GM23248 (cell line): ENCODE measurements around the gene KRT2. TPM values are rescaled to one million over a fixed set of nuclear protein-coding genes. Genes with fewer than 3 reads are reported as not detected.

Source experiments
- DNase-seq: peaks from one replicate; pipeline ENCODE4 v3.0.0-alpha.2; 2015
- H2AFZ ChIP-seq: fragments of 200-600 bp; sonication (generic); 2 replicates; pipeline ENCODE4 v1.6.1; 2016; ENCODE audit warnings: antibody characterized with exemption
- H3F3A ChIP-seq: fragments of 200-600 bp; sonication (generic); 2 replicates; pipeline ENCODE4 v1.6.1; 2016; ENCODE audit warnings: mild to moderate bottlenecking, antibody characterized with exemption, mixed run types; ENCODE audit not compliant: insufficient read depth
- H3K27ac ChIP-seq: fragments of 200-600 bp; sonication (generic); 2 replicates; pipeline ENCODE4 v1.5.1; 2016; ENCODE audit warnings: mild to moderate bottlenecking
- H3K27me3 ChIP-seq: fragments of 200-600 bp; sonication (generic); replicated peaks from 2 replicates; pipeline ENCODE4 v1.6.1; 2016; ENCODE audit warnings: mild to moderate bottlenecking; ENCODE audit not compliant: insufficient read depth
- H3K36me3 ChIP-seq: fragments of 200-600 bp; sonication (generic); 2 replicates; pipeline ENCODE4 v1.6.1; 2016; ENCODE audit warnings: low read depth, mild to moderate bottlenecking
- H3K4me1 ChIP-seq: fragments of 200-600 bp; sonication (generic); 2 replicates; pipeline ENCODE4 v1.6.1; 2016; ENCODE audit warnings: mild to moderate bottlenecking; ENCODE audit not compliant: insufficient read depth
- H3K4me2 ChIP-seq: fragments of 200-600 bp; sonication (generic); one replicate; pipeline ENCODE4 v1.6.1; 2016; ENCODE audit warnings: mild to moderate bottlenecking; ENCODE audit not compliant: unreplicated experiment
- H3K4me3 ChIP-seq: fragments of 200-600 bp; sonication (generic); 2 replicates; pipeline ENCODE4 v1.5.1; 2016; ENCODE audit warnings: mild to moderate bottlenecking
- H3K79me2 ChIP-seq: fragments of 200-600 bp; sonication (generic); 2 replicates; pipeline ENCODE4 v1.6.1; 2016; ENCODE audit warnings: mild to moderate bottlenecking; ENCODE audit not compliant: insufficient read depth
- H3K9ac ChIP-seq: fragments of 200-600 bp; sonication (generic); 2 replicates; pipeline ENCODE4 v1.6.1; 2016; ENCODE audit warnings: mild to moderate bottlenecking
- H3K9me2 ChIP-seq: fragments of 200-600 bp; sonication (generic); 2 replicates; pipeline ENCODE4 v1.6.1; 2016; ENCODE audit warnings: mixed run types, mild to moderate bottlenecking, moderate library complexity; ENCODE audit not compliant: insufficient read depth
- H3K9me3 ChIP-seq: fragments of 200-600 bp; sonication (generic); one replicate; pipeline ENCODE4 v1.6.1; 2017; ENCODE audit warnings: low read depth
- H4K20me1 ChIP-seq: fragments of 200-600 bp; sonication (generic); 2 replicates; pipeline ENCODE4 v1.6.0; 2016; ENCODE audit not compliant: insufficient read depth
- EZH2 ChIP-seq: fragments of 200-600 bp; sonication (generic); IDR thresholded peaks from 2 replicates; pipeline ENCODE4 v1.6.1; 2018; ENCODE audit warnings: antibody characterized with exemption, mild to moderate bottlenecking; ENCODE audit not compliant: insufficient read depth, poor library complexity, severe bottlenecking
- EZH2phosphoT487 ChIP-seq: fragments of 200-600 bp; sonication (generic); IDR thresholded peaks from 2 replicates; pipeline ENCODE4 v1.6.1; 2018; ENCODE audit warnings: antibody characterized with exemption, moderate library complexity, mild to moderate bottlenecking, low read depth; ENCODE audit not compliant: insufficient read depth
- WGBS, 2 experiments: methylation state at CpG; one replicate each; pipeline ENCODE4 v1.1.6; 2015 to 2017; ENCODE audit warnings: low lambda C conversion rate in 2 of 2, low coverage in 1 of 2; ENCODE audit errors: missing lambda C conversion rate in 2 of 2; 5-methylcytosine and 5-hydroxymethylcytosine counted together
- in situ Hi-C: fragments of 300-500 bp; cut with MboI; formaldehyde crosslinking; loops from 2 replicates; pipeline ENCODE4 v1.15.0; 2020
- polyA plus RNA-seq: library from polyadenylated mRNA; unstranded; fragments of >200 nt; fragmentation: Nextera tagmentation; extraction: Ambion mirVana; gene quantifications from 2 replicates; pipeline ENCODE4 v1.2.1, GENCODE V29; 2016
- total RNA-seq: library from RNA; depleted of rRNA; stranded (reverse); fragments of >200 nt; shearing (Covaris generic); gene quantifications from 2 replicates; pipeline ENCODE4 v1.2.3, GENCODE V29; 2014

Gene KRT2
- total and polyA plus RNA-seq, 2 experiments from 2014 or later = not detected

DNA sequence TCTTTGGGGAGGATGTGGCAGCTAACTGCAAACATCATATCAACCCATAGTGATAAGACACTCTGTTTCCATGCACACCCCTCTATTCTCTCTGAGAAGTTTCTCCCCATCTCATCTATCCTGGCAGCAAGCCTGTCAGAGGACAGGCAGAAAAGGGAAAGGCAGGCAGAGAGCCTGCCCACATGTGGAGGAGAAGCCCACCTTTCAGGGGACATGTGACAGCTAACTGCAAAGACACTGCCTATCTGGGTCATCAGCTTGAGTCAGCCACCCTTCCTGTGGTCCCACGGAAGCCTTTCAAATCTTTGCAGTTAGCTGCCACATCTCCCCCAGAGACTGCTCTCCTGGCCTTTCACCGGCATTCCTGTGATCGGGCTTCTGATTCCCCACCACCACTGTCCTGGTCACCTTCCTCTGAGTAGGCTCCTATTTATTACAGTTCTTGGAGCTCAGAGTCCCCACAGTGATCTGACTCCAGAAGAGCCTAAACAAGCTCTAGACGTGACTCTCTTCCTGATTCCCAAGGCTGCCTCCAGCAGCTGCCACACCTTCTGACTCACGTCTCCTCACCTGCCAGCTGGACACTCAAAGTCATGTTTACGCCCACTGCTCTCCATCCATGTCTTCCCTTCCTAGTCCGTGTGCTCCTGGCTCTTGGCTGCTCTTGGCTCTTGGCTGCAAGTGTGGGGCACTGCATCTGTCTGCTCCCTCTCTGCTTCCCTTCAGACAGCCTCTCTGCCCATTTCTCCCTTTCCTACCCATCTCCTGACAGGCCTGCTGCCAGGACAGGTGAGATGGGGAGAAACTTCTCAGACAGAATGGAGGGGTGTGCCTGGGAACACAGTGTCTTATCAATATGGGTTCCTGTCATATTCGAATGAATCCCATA, 35.7 kb upstream of the KRT2 start:
- 70 to 78% methylated on average over 8 of the region's 8 CpGs for WGBS, 2 experiments
- Histone ChIP-seq H3F3A (no peaks in the 10 kb centered on the region), H4K20me1 (no peaks in the 10 kb centered on the region), H3K27me3 (peaks cover 75% of the 10 kb centered on the region), H3K9ac (no peak overlapping the region), H3K4me2 (no peak overlapping the region), H3K36me3 (no peaks in the 10 kb centered on the region), H3K9me3 (no peaks in the 10 kb centered on the region), H3K4me1 (no peaks in the 10 kb centered on the region), H2AFZ (no peak overlapping the region), H3K27ac (no peak overlapping the region), H3K4me3 (no peak overlapping the region), H3K9me2 (no peaks in the 10 kb centered on the region), H3K79me2 (no peaks in the 10 kb centered on the region)
- in situ Hi-C loops = no loop called here
- no peak for DNase-seq
- no peak for TF ChIP-seq EZH2phosphoT487
- no peak for TF ChIP-seq EZH2

DNA sequence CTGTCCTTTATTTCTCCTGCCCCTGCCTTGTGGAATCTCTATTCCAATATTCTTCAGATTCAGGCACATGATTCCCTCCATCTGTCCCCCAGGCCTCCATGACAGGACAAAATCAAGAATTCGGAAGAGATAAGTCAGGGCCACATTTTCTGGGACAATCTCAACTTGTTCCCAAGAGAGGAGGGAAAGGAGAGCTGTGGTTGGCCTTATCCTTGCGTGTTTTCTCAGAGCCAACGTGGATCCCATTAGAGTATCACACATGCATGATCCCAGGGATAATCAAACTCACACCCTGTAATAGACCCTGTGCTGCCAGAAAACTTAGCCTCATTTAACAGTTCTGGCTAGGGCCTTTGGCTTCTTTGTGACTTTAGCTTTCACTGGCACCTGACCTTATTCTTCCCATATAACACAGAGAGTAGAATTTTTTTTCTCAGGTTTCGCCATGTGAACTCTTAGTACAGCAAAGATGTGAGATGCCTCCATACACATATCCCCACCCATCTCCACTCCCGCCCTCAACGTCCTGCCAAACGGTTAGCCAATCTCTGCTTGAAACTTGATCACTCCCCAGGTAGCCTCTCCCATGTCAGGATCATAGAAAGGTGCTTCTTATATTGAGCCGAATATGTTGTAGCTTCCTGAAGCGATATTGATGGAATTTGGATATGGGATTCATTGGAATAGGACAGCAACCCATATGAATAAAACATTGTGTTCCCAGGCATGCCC, 34.9 kb upstream of the KRT2 start:
- no peak for TF ChIP-seq EZH2
- TF ChIP-seq EZH2phosphoT487 = no peak
- H3K9me3 ChIP-seq = no peaks in the 10 kb centered on the region
- no peak overlapping the region for H3K9ac ChIP-seq
- peaks cover 78% of the 10 kb centered on the region for H3K27me3 ChIP-seq
- no peaks in the 10 kb centered on the region for H3K9me2 ChIP-seq
- no peaks in the 10 kb centered on the region for H3K36me3 ChIP-seq
- H2AFZ ChIP-seq = no peak overlapping the region
- no peaks in the 10 kb centered on the region for H3K79me2 ChIP-seq
- in situ Hi-C loops = no loop called here
- H3K4me2 ChIP-seq = no peak overlapping the region
- H3F3A ChIP-seq = no peaks in the 10 kb centered on the region
- no peak for DNase-seq
- no peak overlapping the region for H3K27ac ChIP-seq
- no peak overlapping the region for H3K4me3 ChIP-seq
- no peaks in the 10 kb centered on the region for H4K20me1 ChIP-seq
- 43 to 45% methylated on average over 9 of the region's 9 CpGs for whole genome bisulfite sequencing, 2 experiments
- no peaks in the 10 kb centered on the region for H3K4me1 ChIP-seq

DNA sequence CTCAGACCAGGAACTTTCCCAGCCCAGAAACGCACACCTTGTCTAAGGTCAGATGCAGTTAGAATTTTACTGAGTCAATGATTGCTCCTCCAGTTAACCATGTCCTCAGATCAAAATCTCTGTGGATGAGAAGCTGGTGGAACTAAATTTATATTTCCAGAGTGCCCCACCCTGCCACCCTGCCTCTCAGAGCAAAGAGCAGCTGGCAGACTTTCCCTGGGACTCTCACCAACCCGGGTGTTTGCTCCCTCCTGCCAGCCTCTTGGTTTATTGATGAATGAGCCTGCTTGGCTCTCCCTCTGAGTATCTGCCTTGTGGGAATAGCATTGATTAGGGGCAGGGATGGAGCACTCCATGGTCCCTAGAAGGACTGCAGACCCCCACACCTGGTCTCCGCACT, 34.1 kb upstream of the KRT2 start:
- no peaks in the 10 kb centered on the region for H3F3A ChIP-seq
- H3K9ac ChIP-seq = no peak overlapping the region
- no peaks in the 10 kb centered on the region for H3K36me3 ChIP-seq
- no peaks in the 10 kb centered on the region for H3K9me2 ChIP-seq
- in situ Hi-C loops = no loop called here
- no peak overlapping the region for H3K4me2 ChIP-seq
- no peak overlapping the region for H2AFZ ChIP-seq
- 35 to 42% methylated on average over 3 of the region's 3 CpGs for WGBS, 2 experiments
- TF ChIP-seq EZH2phosphoT487 (no peak), EZH2 (no peak)
- no peaks in the 10 kb centered on the region for H3K4me1 ChIP-seq
- H3K9me3 ChIP-seq = no peaks in the 10 kb centered on the region
- no peaks in the 10 kb centered on the region for H4K20me1 ChIP-seq
- no peaks in the 10 kb centered on the region for H3K79me2 ChIP-seq
- H3K27me3 ChIP-seq = peaks cover 79% of the 10 kb centered on the region
- no peak overlapping the region for H3K4me3 ChIP-seq
- no peak overlapping the region for H3K27ac ChIP-seq
- no peak for DNase-seq

DNA sequence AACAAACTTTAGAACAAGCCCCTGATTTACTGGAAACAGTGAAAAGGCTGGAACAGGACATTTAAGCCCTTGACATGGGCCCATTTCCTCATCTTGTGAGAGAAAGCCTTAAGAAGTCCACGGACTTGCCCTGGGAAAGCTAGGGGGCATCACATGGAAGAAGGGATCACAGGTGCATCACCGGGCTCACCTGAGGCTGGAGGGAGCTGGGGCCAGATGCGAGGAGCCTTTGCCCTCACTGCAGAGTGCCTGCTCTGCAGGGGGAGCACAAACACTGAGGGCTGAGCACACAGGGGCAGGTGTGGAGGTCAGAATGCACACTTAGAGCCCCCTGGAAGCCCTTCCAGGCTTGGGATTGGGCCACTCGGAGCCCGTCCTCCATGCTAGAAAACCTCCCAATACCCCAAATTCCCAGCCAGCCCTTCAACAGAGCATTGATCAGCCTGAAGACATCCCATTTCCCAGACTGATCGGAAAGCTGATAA, 33.4 kb upstream of the KRT2 start:
- Histone ChIP-seq H3F3A (no peaks in the 10 kb centered on the region), H3K9me3 (no peaks in the 10 kb centered on the region), H3K4me3 (no peak overlapping the region), H3K27me3 (peaks cover 80% of the 10 kb centered on the region), H3K9me2 (no peaks in the 10 kb centered on the region), H3K4me2 (no peak overlapping the region), H4K20me1 (no peaks in the 10 kb centered on the region), H3K36me3 (no peaks in the 10 kb centered on the region), H2AFZ (no peak overlapping the region), H3K4me1 (no peaks in the 10 kb centered on the region), H3K9ac (no peak overlapping the region), H3K79me2 (no peaks in the 10 kb centered on the region), H3K27ac (no peak overlapping the region)
- no peak for DNase-seq
- WGBS, 2 experiments = 46 to 55% methylated on average over 6 of the region's 6 CpGs
- in situ Hi-C loops = no loop called here
- TF ChIP-seq EZH2phosphoT487 (no peak), EZH2 (no peak)
